Tongue (tissue), 2 donors: ENCODE measurements around the gene SPINT3. TPM values are rescaled to one million over a fixed set of nuclear protein-coding genes. Genes with fewer than 3 reads are reported as not detected.

ENCODE experiments used
- small RNA-seq: library from RNA; depleted of rRNA; stranded (forward); fragments of <200 nt; gene quantifications from one replicate; pipeline ENCODE3, GENCODE V24; 2014; ENCODE audit warnings: low replicate concordance
- total RNA-seq: library from RNA; depleted of rRNA; stranded (reverse); fragments of >200 nt; gene quantifications from one replicate; pipeline ENCODE4 v1.2.3, GENCODE V29; 2014

The SPINT3 gene
- total RNA-seq, 1 donor from 2014 or later = not detected

Small RNA genes within 50 kb of the gene (small RNA-seq; reads per million reads assigned to genes)
- gene AL031663.1 (not detected), gene HSPD1P21 (not detected), gene RNA5SP485 (not detected)

Other genes with a start within 250 kb of the SPINT3 start
- not detected for gene RBPJL, start 208.8 kb downstream of the SPINT3 start, total RNA-seq
- gene MATN4, start 207.3 kb downstream of the SPINT3 start, total RNA-seq = 1.1 TPM
- 26.9 TPM for gene SDC4, start 167.2 kb downstream of the SPINT3 start, total RNA-seq
- gene SYS1, start 152.5 kb downstream of the SPINT3 start, total RNA-seq = 20.0 TPM
- not detected for gene TP53TG5, start 137.3 kb downstream of the SPINT3 start, total RNA-seq
- gene DBNDD2, start 107.3 kb downstream of the SPINT3 start, total RNA-seq = 23.4 TPM
- gene PIGT, start 99.5 kb downstream of the SPINT3 start, total RNA-seq = 27.4 TPM
- gene WFDC2, start 45.9 kb downstream of the SPINT3 start, total RNA-seq = 16.6 TPM
- gene WFDC6, start 23.9 kb upstream of the SPINT3 start, total RNA-seq = not detected
- gene EPPIN, start 31.8 kb upstream of the SPINT3 start, total RNA-seq = not detected
- not detected for gene WFDC8, start 63.7 kb upstream of the SPINT3 start, total RNA-seq
- not detected for gene WFDC10A, start 114.1 kb upstream of the SPINT3 start, total RNA-seq
- gene WFDC9, start 115.7 kb upstream of the SPINT3 start, total RNA-seq = not detected
- gene WFDC11, start 154.6 kb upstream of the SPINT3 start, total RNA-seq = not detected
- not detected for gene WFDC13, start 186.4 kb upstream of the SPINT3 start, total RNA-seq
- gene WFDC10B, start 189.4 kb upstream of the SPINT3 start, total RNA-seq = not detected
- not detected for gene SPINT4, start 206.7 kb upstream of the SPINT3 start, total RNA-seq